ENCODE measurements around the gene SCN1A.

- TF ChIP-seq YY1 (IDR thresholded peaks at IDR 0.05; ENCODE audit: insufficient read depth, insufficient read length) = no peak
- TF ChIP-seq ZNF274 (IDR thresholded peaks at IDR 0.05; ENCODE audit: low read depth, low read length) = no peak
Measured at GRCh38 chr2:166092889-166093288, 34.9 kb downstream of the SCN1A start.

All from NT2/D1 (cell line).